HUDEP-2 (cell line): ENCODE measurements around the gene DAW1.

Source experiments
- DNase-seq, 76 experiments: peaks; one replicate each; lab custom pipeline; 2025; ENCODE audit not compliant: unreplicated experiment in 76 of 76; lab: John Stamatoyannopoulos, UW

Gene DAW1, protein sequence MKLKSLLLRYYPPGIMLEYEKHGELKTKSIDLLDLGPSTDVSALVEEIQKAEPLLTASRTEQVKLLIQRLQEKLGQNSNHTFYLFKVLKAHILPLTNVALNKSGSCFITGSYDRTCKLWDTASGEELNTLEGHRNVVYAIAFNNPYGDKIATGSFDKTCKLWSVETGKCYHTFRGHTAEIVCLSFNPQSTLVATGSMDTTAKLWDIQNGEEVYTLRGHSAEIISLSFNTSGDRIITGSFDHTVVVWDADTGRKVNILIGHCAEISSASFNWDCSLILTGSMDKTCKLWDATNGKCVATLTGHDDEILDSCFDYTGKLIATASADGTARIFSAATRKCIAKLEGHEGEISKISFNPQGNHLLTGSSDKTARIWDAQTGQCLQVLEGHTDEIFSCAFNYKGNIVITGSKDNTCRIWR

GRCh38 chr2:227871375-227871791 is at the start of gene DAW1:
Gene DAW1 (plus strand): TSS chr2:227871631. CDS start chr2:227871690, 59 bp downstream.
- DNase-seq: peak in 15 of 76 experiments; percentile 5 to 45 (median 11)

DNA sequence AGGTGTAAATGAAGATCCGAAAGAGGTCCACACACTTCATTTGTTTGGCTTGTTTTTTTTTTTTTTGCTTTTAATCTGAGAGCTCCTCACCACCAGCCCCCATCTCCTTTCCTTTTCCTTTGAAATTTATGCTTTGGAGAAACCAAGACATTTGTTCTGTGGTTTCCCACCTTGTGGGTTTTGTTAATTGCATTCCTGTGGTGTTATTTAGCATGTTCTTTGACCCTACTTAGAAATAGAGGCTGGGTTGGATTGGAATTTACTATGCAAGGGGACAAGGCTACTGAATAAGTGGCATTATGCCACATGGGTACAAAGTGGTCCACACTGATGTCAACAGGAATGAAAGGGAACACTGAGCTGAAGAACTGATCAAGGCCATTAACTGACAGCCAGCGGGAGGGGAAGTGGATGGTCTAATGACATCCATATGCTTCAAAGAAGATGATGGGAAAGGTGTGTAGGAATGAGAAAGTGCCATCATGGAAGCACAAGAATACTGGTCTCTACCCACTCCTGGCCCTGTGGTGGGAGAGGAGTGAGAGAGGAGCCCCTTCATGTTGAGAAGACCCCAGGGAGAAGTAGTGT is 48.9 kb upstream of the DAW1 start:
- DNase-seq: no peak

GRCh38 chr2:227823922-227824321 is 47.5 kb upstream of the DAW1 start:
- no peak for DNase-seq

DNA sequence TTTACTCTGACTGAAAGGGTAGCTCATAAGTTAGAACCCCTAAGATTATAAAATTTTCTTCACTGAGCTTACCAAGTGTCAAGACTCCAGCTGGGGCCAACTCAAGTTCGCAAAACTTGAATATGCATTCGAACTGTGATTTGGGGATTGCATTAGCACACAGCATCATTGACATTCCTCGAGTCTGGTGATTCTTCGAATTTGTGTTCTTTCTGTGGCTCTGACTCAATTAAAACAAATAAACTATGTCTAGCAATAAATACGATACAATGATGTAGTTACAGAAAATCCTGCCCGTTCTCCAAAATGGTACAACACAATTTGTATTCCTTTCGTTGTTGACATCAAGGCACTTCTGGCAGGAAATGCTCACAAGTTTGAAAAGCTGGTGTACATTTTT is 46.7 kb upstream of the DAW1 start:
- no peak for DNase-seq

DNA sequence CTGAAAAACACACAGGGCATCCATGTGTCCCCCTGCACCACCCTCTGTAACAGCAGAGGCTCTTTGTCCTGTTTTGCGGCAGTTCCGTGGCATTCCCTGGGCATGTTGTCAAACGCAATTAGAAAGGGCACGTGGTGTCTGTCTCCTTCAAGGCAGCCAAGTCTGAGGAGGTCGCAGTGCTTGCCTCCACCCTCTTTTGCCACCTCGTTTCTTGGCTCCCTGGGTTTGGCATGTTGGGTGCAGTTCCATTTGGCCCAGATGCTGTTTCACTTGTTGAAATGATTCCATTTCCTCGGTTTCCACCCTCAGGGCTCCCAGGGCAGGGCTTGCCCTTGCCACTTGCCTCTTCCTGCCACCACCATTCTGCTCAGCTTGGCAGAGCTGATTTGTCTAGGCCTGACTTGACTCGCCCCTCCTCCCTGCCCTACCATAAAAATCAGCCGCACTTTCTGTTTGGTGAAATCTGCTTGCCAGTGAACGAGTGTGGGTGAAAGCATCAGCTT is 45.4 kb upstream of the DAW1 start:
- no peak for DNase-seq

- DNase-seq: no peak
Observed at GRCh38 chr2:227826563-227826962, 44.9 kb upstream of the DAW1 start.

GRCh38 chr2:227827143-227827542 is 44.3 kb upstream of the DAW1 start:
- no peak for DNase-seq

DNA sequence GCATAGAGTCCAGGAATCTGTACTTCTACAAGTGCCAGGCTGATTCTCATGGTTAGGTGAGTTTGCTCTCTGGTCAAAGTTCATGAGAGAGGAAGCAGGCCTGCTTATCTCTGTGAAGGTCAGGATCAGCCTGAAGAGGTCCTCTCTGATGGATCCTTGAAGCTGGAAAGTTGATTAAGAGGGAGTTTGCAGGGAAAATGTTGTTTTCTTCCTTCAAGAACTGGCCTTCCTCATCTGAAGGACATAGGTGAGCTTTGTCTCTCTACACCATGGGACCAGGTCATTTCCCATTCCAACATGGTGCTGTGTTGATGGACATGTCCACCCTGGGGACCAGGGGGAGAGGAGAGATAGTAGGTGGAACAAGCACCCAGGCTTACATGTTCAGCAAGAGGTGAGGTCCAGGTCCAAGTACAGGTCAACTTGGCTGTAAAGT is 42.9 kb upstream of the DAW1 start:
- DNase-seq: no peak

- no peak for DNase-seq
Observed at GRCh38 chr2:227829337-227829736, 42.1 kb upstream of the DAW1 start.

DNA sequence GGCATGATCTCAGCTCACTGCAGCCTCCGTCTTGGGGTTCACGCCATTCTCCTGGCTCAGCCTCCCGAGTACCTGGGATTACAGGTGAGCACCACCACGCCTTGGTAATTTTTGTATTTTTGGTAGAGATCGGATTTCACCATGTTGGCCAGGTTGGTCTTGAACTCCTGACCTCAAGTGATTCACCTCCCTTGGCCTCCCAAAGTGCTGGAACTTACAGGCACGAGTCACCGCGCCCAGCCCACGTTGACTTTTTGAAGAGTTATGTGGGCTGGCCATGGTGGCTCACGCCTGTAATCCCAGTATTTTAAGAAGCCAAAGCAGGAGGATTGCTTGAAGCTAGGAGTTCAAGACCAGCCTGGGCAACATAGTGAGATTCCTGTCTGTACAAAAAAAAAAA is 37.0 kb upstream of the DAW1 start:
- DNase-seq: no peak

DNA sequence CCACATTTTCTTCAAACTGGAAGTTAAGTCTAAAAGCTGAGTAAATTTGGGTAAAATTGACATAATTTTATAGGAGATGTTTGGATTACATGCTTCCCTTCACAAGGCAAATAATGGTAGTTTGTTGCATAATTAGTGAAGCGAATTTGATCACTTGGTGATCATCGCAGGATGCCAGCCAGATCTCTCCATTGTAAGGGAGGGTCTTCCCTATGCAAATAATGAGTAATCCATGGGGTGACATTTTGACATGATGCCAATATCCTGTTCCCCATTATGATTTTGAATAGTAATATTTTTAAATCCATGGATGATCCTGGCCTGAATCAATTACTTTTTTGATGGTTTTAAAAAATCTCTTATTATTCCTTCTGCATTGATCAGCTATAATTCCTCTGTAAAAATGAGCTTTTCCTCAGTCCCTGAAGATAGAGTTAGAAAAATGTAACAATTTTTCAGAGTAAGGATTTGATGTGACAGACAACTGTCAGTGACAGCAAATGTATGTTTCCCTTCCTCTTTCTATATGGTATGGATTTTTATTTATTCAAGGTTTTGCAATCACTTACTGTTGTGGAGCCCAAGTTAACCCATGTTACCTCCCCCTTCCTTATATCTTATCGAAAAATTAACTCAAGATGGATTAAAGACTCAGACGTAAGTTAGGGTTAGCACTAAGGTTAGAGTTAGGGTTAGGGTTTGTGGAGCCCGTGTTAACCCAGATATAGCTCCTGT is 36.3 kb upstream of the DAW1 start:
- no peak for DNase-seq

GRCh38 chr2:227839339-227840129 is 31.9 kb upstream of the DAW1 start:
- peak in 16 of 76 experiments; percentile 2 to 32 (median 7) for DNase-seq

DNA sequence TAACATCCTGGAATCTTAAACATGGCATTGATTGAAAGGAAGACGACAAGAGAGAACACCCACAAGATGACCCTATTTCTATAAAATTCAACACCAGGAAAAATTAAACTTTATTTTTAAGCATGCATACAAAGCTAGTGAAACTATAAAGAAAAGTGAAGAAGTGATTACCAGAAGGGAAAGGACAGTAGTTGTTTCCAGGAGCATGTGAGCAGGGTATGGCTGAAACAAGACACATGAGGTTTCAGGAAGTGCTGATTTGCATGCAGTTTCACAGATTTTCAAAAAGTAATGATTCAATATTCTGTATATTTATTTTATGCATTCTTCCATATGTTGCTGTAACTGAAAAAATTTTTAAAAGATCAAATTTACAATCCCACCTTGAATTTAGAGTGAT is 24.6 kb upstream of the DAW1 start:
- DNase-seq: no peak

DNA sequence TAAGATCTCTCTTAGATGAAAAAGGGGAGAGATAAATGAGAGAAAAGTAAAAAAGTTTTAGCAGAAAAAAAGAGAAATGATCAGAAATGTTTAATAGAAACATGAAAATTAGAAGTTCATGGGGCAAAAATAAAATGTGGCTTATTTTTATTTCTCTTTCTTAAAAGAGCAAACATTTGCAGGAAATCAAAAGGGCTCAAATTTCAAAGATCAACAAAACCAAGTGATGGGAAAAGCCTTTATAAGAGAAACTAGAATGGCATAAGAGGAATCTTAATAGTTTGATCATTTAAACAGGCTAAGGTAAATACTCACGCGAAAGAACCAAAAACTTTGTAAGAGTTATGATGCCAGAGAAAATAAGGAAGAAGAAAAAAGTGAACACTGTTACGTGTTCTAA is 23.3 kb upstream of the DAW1 start:
- DNase-seq: no peak

GRCh38 chr2:227848586-227848985 is 22.8 kb upstream of the DAW1 start:
- no peak for DNase-seq

- DNase-seq: no peak
Observed at GRCh38 chr2:227849906-227850305, 21.5 kb upstream of the DAW1 start.

DNA sequence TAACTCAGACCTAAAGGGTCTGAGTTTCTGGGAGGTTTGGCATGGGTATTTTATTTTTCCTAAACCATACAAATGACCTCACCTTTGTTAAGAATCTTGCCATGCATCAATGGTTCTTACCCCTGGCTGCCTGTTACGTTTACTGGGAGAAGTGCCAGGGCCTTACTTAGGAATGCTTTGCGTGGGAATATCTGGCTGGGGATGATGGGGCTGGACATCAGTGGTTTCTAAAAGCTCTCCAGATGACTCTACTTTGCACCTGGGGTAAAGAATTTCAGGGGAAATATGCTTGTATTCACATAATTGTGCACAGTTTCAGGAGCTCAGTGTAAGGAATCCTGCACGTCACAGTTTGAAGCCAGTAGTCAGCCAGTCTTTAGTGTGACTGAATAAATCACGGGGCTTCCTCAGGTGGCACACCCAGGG is 18.2 kb upstream of the DAW1 start:
- no peak for DNase-seq

GRCh38 chr2:227853765-227854271 is 17.6 kb upstream of the DAW1 start:
- no peak for DNase-seq

DNA sequence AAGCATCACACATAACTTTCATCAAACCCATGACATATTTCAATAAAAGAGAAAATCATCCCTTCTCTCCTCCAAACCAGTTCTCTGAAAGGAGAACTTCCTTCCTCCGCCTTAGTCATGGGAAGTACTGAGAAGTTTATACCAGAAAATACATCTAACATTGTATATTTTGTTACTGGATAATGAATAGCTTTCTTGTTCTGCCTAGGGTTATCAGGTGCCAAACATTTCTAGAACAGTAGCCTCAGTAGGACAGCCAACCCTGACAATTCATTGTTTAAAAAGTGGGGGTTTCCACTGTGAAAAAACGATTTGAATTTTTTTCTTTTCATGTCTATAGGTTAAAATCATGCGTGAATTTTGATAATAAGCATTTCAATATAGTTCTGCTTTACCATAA is 16.0 kb upstream of the DAW1 start:
- no peak for DNase-seq

DNA sequence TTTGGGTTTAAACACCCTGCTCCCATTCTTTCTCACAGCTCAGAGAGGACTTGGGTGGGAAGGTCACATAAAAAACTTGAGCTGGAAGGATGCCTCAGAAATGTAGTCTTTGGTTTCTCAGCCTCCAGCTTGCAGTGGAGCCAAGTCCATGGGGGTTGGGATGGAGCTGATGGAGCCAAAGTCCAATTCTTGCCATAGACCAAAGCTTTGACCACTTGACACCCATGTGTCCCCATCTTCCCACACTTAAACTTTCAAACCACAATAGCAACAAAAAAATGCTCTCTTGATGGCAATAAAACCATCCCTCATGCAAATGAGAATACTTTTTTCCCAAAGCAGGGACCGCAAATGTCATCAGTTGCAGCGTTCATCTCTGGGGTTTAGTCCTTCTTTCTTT is 14.7 kb upstream of the DAW1 start:
- no peak for DNase-seq
